NCI-H446 (cell line): Measurements from ENCODE around the gene GPR15.

Experiments
- DNase-seq, 2 experiments: peaks; one replicate each; lab custom pipeline; 2025; lab: John Stamatoyannopoulos, UW

The GPR15 gene

DNA sequence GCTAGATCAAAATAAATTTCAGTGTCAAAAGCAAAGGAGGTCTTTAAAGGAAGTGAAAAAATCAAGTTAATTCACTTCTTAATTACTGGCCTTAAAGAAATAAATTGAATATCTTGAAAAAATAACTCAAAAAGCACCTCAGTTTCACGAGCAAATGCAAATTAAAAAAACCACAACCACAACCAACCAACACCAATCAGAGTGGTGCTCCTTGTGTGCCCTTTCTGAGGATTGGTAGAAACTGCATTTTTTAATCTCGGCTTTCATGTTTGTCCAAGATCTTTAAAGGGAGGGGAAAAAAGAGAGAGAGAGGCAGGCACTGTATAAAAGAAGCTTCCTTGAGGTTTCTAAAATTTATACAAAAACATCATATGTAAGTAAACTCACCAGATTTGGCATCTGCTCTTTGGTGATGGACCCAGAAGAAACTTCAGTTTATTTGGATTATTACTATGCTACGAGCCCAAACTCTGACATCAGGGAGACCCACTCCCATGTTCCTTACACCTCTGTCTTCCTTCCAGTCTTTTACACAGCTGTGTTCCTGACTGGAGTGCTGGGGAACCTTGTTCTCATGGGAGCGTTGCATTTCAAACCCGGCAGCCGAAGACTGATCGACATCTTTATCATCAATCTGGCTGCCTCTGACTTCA lies at the start of gene GPR15:
Gene GPR15, plus strand, starts transcription at position 357 of the 653 bp plus-strand sequence. Its CDS starts 56 bp downstream, at position 413.
- DNase-seq, result no peak

DNA sequence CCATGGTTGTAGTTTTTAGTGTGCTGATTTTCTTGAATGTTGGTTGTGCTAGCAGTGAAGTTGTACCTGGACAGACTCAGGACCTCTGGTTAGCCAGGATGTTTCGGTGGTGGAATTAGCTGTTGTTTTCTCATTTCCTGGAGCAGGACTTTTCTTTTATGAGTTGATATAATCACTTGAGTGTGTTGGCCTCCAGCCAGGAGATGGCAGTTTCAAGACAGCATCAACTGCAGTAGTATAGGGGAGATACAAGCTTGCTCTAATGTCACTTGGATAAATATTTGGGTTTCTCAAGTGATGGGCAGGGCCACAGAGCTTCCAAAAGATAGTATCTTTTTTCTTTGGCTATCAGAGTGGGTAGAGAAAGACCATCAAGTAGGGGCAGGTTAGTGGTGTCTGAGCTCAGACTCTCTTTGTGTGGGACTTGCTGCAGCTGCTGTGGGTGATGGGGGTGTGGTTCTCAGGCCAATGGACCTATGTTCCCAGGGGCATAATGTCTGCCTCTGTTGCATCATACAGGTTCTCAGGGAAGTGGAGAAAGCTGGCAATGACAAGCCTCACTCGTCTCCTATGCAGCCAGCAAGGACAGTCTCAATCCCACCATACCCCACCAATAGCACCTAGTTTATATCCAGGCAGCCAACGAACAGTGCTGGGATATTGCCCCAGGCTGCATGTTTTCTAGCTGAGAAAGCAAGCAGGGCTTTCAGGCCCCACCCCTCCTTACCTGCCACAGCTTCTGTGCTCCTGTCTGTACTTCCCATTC lies 48.9 kb upstream of the GPR15 start:
- DNase-seq, result no peak

DNA sequence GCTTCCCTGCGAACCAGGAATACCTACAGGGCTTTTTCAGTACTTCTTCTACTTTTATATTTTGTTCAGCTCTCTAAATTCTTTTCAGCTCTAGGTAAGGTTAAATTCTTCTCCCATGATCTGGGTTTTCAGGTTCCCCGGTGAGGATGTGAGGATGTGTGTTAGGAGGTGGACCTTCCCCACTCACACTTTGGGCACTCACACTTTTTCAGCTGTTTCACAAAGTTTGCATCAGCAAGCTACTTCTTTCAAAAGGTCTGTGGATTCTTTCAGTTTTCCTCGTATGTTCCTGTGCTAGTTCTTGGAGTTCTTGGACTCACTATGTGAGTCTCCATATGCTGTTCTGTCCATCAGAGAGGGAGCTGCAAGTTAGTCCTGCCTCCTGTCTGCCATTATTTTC lies 48.2 kb upstream of the GPR15 start:
- DNase-seq, result no peak

DNA sequence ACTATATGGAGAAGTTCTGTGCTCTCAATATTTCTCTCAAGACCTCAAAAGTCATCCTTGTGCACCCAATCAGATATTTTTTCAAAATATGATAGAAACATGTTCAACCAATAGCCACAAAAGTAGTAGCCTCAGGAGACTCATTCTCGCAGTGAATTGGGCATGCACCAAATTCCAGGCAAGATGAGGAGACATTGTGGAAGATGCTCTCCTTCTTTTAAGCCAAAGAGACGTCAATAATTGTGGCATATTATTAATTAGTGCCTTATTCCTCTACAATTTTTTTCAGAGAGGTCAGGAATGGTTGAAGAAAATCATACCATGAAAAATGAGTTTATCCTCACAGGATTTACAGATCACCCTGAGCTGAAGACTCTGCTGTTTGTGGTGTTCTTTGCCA lies 34.4 kb upstream of the GPR15 start, which contains the start of gene OR5K2:
Gene OR5K2, plus strand, starts transcription at position 301 of the 400 bp plus-strand sequence. Its CDS starts 0 bp downstream, at position 301.
- DNase-seq, result no peak

DNA sequence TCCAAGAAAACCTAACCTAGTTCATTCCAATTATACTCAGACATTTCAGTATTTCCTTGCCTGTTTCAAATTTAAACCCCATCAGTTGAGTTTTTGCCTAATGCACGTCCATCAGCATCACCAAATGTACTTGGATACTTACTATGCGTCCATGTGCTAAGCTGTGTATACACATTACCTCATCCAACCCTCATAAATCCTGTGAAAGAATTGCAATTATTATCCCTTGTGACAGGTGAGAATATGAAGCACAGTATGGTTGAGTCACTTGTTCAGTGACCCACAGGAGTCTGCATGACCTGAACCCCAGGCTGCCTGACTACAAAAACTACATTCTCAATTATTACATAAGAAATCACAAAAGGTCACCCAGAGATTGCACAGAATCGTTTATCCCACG lies 31.8 kb upstream of the GPR15 start:
- DNase-seq, result no peak

DNA sequence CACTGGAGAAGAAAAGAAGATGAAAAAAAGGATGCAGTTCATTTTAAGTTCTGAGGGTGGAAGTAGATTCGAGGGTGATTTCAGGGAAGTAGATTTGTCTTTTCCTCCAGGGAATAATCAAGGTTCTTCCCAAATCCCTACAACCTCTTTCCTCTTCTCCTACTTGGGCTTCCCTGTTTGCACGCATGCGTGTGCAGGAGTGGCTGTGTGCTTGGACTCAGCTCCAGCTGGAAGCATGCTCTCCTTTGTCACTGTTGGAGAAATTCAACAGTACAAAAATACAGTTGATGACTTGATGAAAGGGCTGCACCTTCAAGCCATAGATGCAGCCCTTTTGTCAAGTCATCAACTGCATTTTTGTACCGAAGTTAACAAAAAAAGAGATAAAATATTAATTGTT lies 30.5 kb upstream of the GPR15 start:
- no peak for DNase-seq

DNA sequence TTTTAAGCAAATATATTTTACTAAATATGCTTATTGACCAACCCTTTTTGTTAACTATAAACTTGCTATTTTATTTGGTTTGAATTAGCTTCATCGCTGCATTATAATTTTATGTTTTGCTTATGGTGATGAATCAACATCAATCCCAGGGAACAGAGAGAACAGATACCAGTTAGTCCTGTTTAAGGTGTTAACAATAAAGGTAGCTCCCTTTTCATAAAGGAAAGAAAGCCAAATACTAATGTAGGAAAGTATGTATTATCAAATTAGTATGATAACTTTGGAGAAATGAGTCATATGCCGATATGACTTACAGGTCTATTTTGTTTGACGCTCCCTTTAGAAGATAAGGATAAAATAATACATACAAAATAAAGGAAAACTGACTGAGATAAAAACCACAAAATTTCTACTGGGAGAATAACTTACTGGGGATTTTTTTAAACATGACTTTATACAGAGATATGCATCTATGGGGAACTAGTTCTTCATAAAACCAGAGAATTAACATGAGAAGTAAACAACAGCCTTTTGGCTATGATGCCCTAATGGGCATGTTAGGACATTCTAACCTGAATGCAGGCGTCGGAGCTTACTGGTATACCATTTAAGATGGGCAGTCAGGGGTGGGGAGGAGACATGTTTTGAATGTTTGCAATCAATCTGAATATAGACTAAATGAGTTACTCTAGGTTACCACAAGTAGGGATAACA lies 29.8 kb upstream of the GPR15 start:
- no peak for DNase-seq

DNA sequence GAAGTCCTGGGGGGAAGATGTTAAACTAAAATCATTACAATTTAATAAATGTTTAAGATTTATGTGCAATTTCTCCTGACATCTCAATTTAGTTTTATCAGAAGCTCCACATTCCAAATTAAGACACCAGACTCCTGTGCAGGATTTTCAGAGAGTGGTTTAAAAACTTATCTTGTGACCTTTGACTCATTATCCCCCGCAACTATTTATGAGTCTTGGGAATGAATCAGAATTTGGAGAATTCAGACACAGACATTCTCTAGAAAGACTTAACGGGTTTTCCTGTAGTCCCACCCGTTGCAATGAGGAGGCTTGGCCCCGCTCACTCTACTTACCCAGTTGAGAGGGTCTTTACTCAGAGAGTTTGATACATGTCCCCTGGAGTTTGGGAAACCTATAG lies 27.2 kb upstream of the GPR15 start:
- no peak for DNase-seq

DNA sequence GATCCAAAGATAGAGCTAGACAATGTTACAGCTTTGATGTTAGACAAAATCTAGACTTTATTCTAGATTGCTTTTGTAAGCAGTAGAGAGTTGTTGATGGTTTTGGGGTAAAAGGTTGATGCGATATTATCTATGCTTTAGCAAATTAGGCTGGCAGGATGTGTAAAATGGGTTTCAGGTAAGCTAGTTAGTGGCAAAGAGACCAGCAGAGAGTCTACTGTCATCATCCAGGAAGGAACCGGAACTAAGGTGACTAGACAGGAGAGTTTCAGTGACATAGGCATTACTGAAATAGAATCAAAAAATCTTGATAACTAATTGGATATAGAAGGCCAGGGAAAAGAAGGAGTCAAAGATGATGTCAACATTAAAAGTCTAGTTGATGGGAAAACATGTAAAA lies 23.2 kb upstream of the GPR15 start:
- no peak for DNase-seq

DNA sequence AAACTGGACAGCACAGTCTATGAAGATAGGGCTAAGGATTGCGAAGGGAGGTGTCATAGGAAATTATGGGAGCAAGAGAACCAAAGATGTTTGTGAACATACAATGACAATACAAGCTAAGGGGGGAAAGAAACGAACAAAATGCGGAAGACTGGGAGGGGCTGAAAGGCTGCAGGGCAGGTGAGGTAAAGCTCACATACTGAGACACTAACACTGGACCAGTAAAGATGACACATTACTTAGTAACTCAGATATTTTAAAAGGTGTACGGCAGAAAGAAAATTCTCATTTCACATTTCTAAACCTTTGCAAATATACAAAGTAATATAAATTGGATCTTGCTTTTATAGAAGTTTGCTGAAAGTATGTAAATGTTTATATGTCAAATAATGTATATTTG lies 19.2 kb upstream of the GPR15 start:
- DNase-seq, result no peak

DNA sequence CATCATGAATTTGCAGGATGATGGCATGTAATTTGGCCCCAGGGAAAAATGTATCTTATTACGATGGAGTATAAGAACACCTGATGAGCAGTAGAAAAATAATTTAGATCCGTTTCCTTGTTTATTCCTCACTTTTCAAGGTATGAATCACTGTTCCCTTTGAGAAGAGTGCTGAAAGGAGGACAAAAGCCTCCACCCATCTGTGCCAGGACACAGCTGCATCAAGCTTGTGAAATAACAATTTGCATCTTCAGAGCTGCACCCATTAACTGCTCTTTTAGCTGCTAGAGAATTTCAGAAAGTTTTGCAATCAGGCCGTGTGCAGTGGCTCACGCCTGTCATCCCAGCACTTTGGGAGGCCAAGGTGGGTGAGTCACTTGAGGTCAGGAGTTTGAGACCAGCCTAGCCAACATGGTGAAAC lies 18.7 kb upstream of the GPR15 start:
- DNase-seq, result no peak

DNA sequence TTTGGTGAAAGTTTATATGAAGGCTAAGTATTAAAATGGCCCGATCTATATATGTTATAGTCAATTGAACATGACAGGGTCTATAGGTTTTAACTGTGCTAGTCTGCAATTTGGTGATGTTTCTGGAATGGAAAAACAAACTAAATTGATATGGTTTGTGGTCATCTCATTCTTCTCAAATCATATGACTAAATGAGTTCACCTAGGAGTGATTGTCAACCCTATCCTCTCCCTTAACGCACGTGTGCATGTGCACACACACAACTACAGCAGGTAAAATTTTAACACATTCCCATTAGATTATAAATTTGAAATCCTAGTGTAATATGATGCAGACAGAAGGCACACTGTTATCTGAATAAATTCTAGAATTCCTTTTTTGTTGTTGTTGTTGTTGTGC lies 18.0 kb upstream of the GPR15 start:
- DNase-seq, result no peak

DNA sequence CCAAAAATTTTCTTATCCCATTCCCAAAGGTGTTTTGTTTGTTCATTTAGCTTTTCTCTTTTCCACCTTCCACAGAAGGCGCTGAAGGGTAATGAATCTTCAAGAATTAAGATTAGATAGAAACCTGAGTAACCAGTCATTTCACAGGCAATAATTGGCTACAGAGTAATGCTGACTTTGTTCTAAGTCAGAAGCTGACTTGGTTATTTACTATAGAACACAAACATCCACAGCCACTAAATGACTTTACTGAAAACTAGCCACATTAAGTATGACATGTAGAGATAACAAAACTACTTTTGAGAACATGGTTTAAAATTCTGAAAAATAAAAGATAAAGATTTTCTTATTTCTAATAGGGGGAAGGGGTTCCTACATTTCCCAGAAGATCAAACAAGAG lies 16.8 kb upstream of the GPR15 start:
- no peak for DNase-seq

DNA sequence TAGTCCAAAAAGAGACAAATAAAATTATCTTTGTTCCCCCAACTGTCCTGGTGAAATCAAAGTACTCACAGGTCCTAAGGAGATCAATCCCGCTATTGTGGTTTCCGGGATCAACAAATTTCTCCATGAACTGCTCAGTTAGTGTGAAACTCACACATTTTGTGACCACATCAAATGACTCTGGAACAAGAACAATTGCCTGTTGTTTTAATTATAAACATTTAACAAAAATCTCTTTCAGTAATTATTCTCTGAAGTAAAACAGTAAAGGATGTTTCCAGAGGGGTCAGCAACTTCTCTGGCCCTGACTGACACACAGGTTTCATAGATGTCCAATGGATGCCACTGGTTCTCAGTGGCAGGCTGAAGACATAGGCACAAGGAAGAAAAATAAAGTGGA lies 13.0 kb upstream of the GPR15 start:
- DNase-seq, result no peak

DNA sequence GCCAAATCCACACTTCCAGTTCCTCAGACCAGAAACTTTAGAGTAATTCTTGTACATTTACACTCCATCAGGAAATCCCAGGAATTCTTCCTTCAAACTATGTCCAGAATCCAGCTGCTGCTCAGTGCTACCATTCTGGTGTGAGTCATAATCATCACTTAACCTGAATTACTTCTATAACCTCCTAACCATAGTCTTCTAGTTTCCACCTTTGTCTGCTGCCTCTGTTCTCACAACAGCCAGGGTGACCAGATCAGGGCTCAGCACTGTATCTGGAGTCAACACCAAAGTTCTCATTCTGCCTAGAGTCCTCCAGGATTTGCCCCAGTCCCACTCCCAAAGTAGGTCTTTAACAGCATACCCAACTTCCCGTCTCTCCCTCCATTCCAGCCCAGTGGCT lies 12.4 kb upstream of the GPR15 start:
- DNase-seq, result no peak

DNA sequence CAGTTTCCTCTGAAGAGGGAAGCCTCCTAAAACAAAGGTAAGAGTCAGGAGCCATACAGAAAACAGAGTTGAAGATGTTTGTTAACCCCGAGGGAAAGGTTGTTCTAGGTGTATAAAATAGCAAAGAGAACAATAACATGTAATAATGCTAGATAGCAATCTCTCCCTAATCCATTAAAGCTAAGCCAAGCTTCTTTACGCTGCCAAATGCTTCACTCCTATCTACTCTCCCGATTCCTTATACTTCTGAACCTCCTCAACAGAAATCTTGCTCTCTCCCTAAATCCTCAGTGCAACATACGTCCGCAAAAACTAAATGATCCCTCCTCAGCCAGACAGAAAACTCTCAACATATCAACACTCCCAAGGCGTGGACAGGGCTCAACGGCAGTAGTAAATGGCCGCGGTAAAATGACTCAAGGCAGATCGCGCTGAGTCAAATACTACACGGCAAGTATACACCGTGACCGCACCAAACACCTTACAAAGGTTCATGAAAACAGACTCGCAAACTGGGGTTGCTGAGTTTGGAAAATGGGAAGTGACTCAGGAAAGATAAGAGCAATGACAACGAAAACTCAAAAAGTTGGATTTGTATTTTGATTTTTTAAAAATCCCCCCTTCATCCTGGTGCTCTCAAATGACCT lies 9.8 kb upstream of the GPR15 start:
- DNase-seq, result no peak

DNA sequence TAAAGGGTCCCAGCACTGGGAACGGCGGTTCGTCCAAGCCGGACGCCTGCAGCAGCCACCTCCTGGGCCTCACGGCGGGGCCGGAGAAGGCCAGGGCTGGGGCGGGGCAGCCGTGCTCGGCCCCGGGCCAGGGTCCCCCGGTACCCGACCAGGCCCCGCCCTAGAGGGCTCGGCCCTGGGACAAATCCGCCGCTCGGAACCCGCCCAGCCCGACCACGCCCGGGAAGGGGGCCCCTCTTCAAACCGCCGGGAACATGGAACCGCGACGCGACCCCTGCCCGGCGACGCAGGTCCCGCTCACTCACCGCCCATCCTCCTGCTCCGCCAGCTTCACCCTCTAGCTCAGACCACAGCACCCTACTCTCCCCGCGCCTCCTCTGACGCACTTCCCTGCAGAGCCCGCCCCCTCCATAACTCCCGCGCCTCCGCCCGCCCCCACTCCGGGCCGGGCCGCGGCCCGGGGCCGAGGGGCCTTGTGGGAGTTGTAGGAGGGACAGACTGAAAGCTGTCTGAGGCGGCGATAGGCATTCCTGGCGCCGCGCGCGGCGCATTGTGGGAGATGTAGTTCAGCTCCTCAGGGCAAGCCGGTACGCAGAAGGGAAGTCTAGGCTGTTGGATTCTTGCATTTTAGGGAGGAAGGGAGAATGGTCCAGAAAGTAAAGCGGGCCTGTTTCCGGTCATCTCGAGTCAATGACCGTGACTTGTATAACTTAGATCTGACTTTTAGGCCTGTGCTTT lies 9.1 kb upstream of the GPR15 start, which contains the start of gene CLDND1:
Gene CLDND1, minus strand, starts transcription at position 359 of the 738 bp plus-strand sequence. CDS start 1,478 bp downstream, outside the sequence.
- DNase-seq, result peak; percentile 88 to 97

DNA sequence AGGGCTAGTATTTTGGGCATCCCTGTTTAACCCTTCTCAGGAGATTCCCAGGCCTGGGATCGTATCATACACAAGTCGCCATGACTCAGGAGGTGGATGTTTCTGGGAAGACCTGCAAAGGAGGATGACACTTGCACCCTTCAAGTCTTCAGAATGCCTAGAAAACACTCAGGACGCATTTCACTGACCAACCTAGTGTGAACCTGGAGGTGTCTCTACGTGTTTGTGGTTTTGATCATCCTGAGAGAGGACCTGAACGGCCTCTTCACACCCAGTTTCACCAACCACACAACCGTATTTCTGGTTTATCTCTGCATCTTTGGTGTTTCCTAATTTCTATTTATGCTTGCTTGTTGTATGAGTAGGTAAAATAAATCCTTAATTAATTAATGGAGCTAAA lies 6.3 kb upstream of the GPR15 start:
- no peak for DNase-seq

DNA sequence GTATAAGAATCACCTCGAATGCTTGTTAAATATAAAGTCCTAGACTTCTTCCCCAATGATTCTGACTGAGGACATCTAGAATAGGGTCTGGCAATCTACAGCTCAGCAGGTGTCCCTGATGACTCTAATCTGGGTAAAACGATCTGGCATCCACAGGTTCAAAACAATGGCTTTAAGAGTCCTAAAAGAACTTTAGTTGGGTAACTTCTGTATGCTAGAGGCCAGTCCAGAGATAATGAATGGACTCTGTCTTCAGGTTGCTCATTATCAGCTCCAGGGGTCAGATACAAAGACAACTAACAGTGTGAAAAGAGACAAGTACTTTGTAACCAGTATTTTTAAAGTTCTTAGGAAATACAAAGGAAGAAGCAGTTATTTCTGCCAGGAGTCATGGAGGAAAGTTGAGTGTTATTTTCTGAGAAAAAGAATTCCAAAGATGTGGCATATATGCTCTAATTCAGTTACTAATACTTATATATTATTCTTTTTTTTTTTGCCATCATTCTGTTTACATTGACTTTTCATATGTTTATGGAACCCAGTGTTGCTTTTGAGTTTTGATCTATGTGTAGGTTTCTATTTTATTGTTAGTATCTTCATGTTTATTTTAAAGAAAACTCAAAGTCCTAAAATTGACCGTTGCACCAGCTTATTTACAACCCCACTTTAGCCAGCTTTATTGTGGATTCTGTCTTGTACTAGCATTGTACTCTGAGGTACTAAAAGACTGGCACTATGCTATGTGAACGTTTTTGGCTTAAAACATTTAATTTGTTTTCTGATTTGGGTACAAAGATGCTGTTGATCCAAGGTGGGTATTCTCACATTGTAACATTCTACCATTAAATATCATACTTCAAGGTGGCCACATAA lies 3.1 kb upstream of the GPR15 start:
- DNase-seq, result no peak

DNA sequence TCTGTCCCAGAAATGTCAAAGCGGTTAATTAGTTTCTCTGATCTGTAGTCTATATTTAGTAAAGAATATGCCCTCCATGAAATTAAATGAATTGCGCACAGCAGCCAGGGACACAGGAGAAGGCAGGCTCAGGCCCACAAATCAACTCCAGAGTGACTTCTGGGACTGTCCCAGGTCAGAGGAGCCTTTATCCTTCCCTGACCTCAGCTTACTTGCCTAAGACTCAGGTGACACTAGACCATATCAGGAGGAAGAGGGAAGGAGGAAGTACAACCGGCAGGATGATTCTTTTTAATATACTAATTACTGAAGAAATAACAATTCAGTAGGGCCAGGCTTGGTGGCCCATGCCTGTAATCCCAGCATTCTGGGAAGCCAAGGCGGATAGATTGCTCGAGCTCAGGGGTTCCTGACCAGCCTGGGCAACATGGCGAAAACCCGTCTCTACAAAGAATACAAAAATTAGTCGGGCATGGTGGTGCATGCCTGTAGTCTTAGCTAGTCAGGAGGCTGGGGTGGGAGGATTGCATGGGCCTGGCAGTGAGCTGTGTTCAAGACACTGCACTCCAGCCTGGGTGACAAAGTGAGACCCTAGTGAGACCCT lies 1.8 kb upstream of the GPR15 start:
- no peak for DNase-seq
